Tibial nerve (tissue), 4 donors: ENCODE data around the gene PNPLA6.

Experiments
- CTCF ChIP-seq, 5 experiments: fragments of 200-600 bp in 3 of 5; fragments of 450-650 bp in 2 of 5; sonication (generic) in 3 of 5; IDR thresholded peaks; one replicate each; pipeline ENCODE4 v1.5.1; 2016 to 2019; ENCODE audit warnings: antibody characterized with exemption in 5 of 5, mild to moderate bottlenecking in 3 of 5, moderate library complexity in 2 of 5
- EP300 ChIP-seq, 2 donors: sonication (generic); formaldehyde crosslinking; IDR thresholded peaks; one replicate each; pipeline ENCODE4 v1.6.1; 2017; ENCODE audit warnings: antibody characterized with exemption in 2 of 2, mild to moderate bottlenecking in 1 of 2

- no peak for TF ChIP-seq EP300 (IDR thresholded peaks at IDR 0.05)
- TF ChIP-seq CTCF (IDR thresholded peaks at IDR 0.05), result no peak
These were observed 66.9 kb downstream of the PNPLA6 start for GRCh38 chr19:7602240-7602934.
